Lung (tissue), 16 donors: ENCODE data around the gene FCN3. TPM values are rescaled to one million over a fixed set of nuclear protein-coding genes. Genes with fewer than 3 reads are reported as not detected.
A peak's percentile ranks its signal among the peaks of the same experiment; 100 is the strongest.

Experiments
- ATAC-seq: fragments of 200-7000 bp; cut with Tn5 transposase; one replicate; pipeline ENCODE4 v1.9.1; 2020; ENCODE audit warnings: moderate number of reproducible peaks; ENCODE audit not compliant: insufficient read depth, low FRiP score
- DNase-seq, 3 donors: peaks; one replicate each; pipeline ENCODE4 v3.0.0-alpha.2; 2013 to 2017
- H3K27ac ChIP-seq, 2 donors: one replicate each; pipeline ENCODE4 v1.5.1; 2013; ENCODE audit warnings: mild to moderate bottlenecking in 2 of 2, moderate library complexity in 2 of 2, control low read depth in 1 of 2, inconsistent platforms in 1 of 2, low read depth in 1 of 2, low read length in 1 of 2
- H3K27me3 ChIP-seq, 3 donors: one replicate each; pipeline ENCODE4 v1.5.1; 2013; ENCODE audit warnings: low read length in 2 of 3; ENCODE audit not compliant: control insufficient read depth in 3 of 3, insufficient read depth in 3 of 3
- H3K36me3 ChIP-seq, 4 donors: one replicate each; pipeline ENCODE4 v1.5.1; 2013; ENCODE audit warnings: low read length in 4 of 4, mild to moderate bottlenecking in 1 of 4, moderate library complexity in 1 of 4; ENCODE audit not compliant: control insufficient read depth in 4 of 4, insufficient read depth in 4 of 4
- H3K4me1 ChIP-seq, 5 donors: one replicate each; pipeline ENCODE4 v1.5.1; 2013; ENCODE audit warnings: low read length in 5 of 5, mild to moderate bottlenecking in 2 of 5, moderate library complexity in 1 of 5; ENCODE audit not compliant: control insufficient read depth in 5 of 5, insufficient read depth in 5 of 5
- H3K4me3 ChIP-seq: one replicate; pipeline ENCODE4 v1.5.1; 2013; ENCODE audit warnings: mild to moderate bottlenecking, control low read depth, moderate library complexity
- H3K9ac ChIP-seq, 2 donors: one replicate each; pipeline ENCODE4 v1.5.1; 2013; ENCODE audit warnings: low read length in 2 of 2, control low read depth in 1 of 2; ENCODE audit not compliant: insufficient read depth in 1 of 2
- H3K9me3 ChIP-seq, 4 donors: one replicate each; pipeline ENCODE4 v1.5.1; 2013; ENCODE audit warnings: low read length in 3 of 4, mild to moderate bottlenecking in 1 of 4, moderate library complexity in 1 of 4; ENCODE audit not compliant: control insufficient read depth in 4 of 4, insufficient read depth in 3 of 4
- WGBS, 2 donors: extraction: QIAGEN DNeasy Blood & Tissue Kit; methylation state at CpG; one replicate each; pipeline ENCODE4 v1.1.7; 2013; 5-methylcytosine and 5-hydroxymethylcytosine counted together
- long read RNA-seq, 5 donors: transcript quantifications; one replicate each; lab custom pipeline, GENCODE V29; 2026
- polyA plus RNA-seq, 2 donors: library from polyadenylated mRNA; stranded (reverse); fragments of 200-250 nt; gene quantifications; one replicate each; pipeline ENCODE4 v1.2.1, GENCODE V29; 2013
- total RNA-seq, 2 donors: library from RNA; depleted of rRNA in 1 of 2; stranded (reverse); fragments of >200 nt in 1 of 2; gene quantifications; one replicate each; pipeline ENCODE4 v1.2.1, GENCODE V29; 2014 to 2021
- TF ChIP-seq, protein P1 (sequence below): IDR thresholded peaks from 2 replicates; pipeline ENCODE4 v1.5.1; 2012; ENCODE audit warnings: mild to moderate bottlenecking; ENCODE audit errors: control extremely low read depth, extremely low read depth
- donor health status: control.
- donor health status: control.
- donor health status: Bipolar disorder and iron deficiency.
- donor health status: healthy.
- donor health status: DM: yes; HTN: yes; CAD: no.

The FCN3 gene
- total RNA-seq = 100 to 1,000 TPM in 1 of 2 donors, 10 to 100 TPM in 1; 36.6 to 611 TPM
- 100 to 1,000 TPM; 452 to 489 TPM for polyA plus RNA-seq
- long read RNA-seq, donor 1, partial matches to known transcripts = 0 of 4 reads
- long read RNA-seq, donor 1, other reads (novel, unspliced or antisense) = 0 of 4 reads
- long read RNA-seq, donor 2, partial matches to known transcripts = 0 of 1 reads
- long read RNA-seq, donor 2, other reads (novel, unspliced or antisense) = 0 of 1 reads
- long read RNA-seq, donor 3, partial matches to known transcripts = 0 of 1 reads
- long read RNA-seq, donor 3, other reads (novel, unspliced or antisense) = 0 of 1 reads
- long read RNA-seq, donor 4, partial matches to known transcripts = 0 of 5 reads
- long read RNA-seq, donor 4, other reads (novel, unspliced or antisense) = 0 of 5 reads
- long read RNA-seq, donor 5, transcript FCN3-201 (8 exons, 1,030 nt) = major isoform, 6 of 11 reads
- long read RNA-seq, donor 5, partial matches to known transcripts = 0 of 11 reads
- long read RNA-seq, donor 5, other reads (novel, unspliced or antisense) = 0 of 11 reads

DNA sequence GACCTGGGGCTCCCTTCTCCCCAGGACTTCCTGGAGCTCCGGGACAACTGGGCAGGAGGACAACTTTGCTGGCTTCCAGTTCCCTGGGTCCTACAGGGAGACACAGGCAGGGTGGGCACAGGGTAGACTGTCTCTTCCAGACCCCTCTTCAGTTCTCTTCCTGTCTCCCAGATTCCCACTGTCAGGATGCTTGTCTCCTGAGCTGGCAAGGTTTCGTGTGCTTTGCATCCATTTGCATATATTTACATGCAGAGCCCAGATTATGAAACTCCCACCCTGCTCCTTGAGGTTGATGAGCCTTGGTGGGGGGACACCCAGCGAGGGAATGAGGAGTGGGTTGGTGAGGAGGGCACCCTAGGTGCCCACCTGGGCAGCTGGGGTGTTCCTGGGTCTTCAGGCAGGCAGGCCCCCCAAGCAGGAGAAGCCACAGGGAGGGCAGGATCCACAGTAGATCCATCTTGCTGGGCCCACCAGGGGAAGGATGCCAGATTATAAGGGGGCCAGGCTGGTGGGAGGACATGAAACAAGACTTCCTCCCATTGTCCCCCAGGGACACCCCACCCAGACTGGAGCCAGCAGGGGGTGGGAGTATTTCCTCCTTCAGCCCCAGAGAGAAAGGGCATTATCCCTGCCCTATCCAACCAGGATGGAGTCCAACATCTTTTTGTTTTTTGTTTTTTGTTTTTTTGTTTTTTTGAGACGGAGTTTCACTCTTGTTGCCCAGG lies at the start of gene FCN3:
TSS of gene FCN3 (minus strand) at position 463 of the 725 bp plus-strand sequence. CDS start at position 457, 6 bp downstream.
- Histone ChIP-seq H3K4me3 (peak within 1 kb of the TSS; percentile 47), H3K9me3 (no peaks in the 10 kb centered on the region), H3K27me3 (no peaks in the 10 kb centered on the region), H3K27ac (peak within 1 kb of the TSS; percentile 57 to 61), H3K36me3 (no peaks in the 10 kb centered on the region), H3K4me1 (peaks cover 0 to 2% (median 0%) of the 10 kb centered on the region in 5 donors), H3K9ac (no peak within 1 kb of the TSS)
- WGBS, 2 donors = 64 to 83% methylated on average over 4 of the region's 4 CpGs
- ATAC-seq (no peak), DNase-seq (no peak)
- TF ChIP-seq, protein P1, sequence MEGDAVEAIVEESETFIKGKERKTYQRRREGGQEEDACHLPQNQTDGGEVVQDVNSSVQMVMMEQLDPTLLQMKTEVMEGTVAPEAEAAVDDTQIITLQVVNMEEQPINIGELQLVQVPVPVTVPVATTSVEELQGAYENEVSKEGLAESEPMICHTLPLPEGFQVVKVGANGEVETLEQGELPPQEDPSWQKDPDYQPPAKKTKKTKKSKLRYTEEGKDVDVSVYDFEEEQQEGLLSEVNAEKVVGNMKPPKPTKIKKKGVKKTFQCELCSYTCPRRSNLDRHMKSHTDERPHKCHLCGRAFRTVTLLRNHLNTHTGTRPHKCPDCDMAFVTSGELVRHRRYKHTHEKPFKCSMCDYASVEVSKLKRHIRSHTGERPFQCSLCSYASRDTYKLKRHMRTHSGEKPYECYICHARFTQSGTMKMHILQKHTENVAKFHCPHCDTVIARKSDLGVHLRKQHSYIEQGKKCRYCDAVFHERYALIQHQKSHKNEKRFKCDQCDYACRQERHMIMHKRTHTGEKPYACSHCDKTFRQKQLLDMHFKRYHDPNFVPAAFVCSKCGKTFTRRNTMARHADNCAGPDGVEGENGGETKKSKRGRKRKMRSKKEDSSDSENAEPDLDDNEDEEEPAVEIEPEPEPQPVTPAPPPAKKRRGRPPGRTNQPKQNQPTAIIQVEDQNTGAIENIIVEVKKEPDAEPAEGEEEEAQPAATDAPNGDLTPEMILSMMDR = no peak

DNA sequence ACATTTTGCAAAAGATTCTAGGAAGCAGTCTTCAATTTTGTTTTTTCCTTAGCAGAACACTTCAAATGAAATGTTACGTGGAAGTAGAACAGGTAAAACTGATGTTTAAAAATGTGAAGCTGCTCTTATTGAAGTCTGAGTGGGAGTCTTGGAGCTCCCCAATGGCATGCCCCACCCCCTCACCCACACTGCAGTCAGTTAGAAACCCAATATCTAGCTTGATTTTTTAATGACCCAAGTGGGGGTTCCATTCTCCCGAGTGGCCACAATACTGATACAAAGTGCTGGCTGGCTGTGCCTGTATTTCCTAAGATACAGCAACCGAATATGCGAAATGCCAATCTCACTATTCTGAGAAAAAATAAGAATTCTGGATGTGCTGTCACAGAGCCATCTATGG lies 49.1 kb upstream of the FCN3 start:
- Histone ChIP-seq H3K36me3 (peaks cover 7 to 19% (median 14%) of the 10 kb centered on the region in 4 donors), H3K4me3 (no peak overlapping the region), H3K9ac (no peak overlapping the region), H3K27ac (no peak overlapping the region), H3K27me3 (no peaks in the 10 kb centered on the region), H3K4me1 (peaks cover 1 to 24% (median 9%) of the 10 kb centered on the region in 5 donors), H3K9me3 (no peaks in the 10 kb centered on the region)
- no peak for ATAC-seq
- WGBS, 2 donors = 82 to 91% methylated on average over 4 of the region's 4 CpGs
- no peak for DNase-seq
- TF ChIP-seq, protein P1 = no peak

DNA sequence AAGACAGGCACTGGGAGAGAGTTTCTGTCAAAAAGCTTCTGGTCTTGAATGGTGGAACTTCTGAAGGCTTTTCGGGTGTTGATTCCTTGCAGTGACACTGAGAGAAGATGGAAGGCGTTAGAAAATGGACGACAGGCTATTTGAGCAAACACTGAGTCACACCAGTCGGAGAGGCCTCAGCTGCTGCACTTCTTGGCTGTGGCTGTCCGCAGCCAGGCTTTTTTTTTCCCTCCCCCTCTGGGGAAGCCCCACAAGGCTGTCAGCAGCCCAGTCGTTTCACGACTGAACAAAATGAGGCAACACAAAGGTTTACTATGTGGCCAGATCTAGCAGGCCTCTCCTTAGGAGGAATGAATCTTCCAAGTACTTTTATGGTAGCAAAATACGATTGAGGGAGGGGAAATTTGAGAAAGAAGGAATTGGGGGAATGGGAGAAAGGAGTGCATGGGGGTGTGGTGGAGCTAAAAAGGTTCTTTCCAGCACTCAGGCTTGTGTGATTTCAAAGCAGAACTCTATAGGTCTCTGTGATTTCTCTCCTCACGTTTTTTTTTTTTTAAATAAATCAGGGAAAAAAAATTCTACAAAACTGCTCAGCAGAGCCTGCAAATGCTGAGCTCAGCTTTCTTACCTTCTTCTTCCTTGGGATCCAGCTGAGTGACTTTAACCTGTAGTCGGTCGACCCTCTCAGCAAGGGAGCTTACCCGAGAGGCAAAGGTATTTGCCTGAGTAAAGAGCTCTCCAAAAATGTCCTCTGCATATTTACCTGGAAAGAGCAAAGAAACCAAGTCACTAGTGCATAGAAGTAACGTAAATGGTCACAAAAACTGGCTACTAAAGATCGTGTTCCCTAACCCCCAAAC lies 43.9 kb upstream of the FCN3 start:
- Histone ChIP-seq H3K36me3 (peaks cover 26 to 43% (median 33%) of the 10 kb centered on the region in 4 donors), H3K4me3 (no peak overlapping the region), H3K9ac (peak overlapping the region in 1 of 2 donors; percentile 58), H3K27ac (peak overlapping the region; percentile 47 to 77), H3K9me3 (no peaks in the 10 kb centered on the region), H3K27me3 (no peaks in the 10 kb centered on the region), H3K4me1 (peaks cover 5 to 27% (median 18%) of the 10 kb centered on the region in 5 donors)
- ATAC-seq (peak; percentile 94), DNase-seq (peak; percentile 77 to 86 (median 77))
- WGBS, 2 donors = 46 to 65% methylated on average over 14 of the region's 14 CpGs
- TF ChIP-seq, protein P1 = no peak
